HCT116 (cell line): Measurements from ENCODE around the gene A3GALT2. TPM values are rescaled to one million over a fixed set of nuclear protein-coding genes. Genes with fewer than 3 reads are reported as not detected.

Experiments
- ATAC-seq: fragments of 200-7000 bp; cut with Tn5 transposase; 2 replicates; pipeline ENCODE4 v1.9.1; 2020; ENCODE audit warnings: mild to moderate bottlenecking, moderate library complexity
- BruUV-seq: library from RNA; stranded (reverse); fragments of 400-500 nt; replicated peaks from 2 replicates; lab custom pipeline; 2021; lab: Mats Ljungman, UMichigan
- CTCF ChIA-PET: fragments of 300-600 bp; sonication (Branson Sonifier 250); formaldehyde crosslinking; loops from one replicate; lab custom pipeline; 2021; ENCODE audit warnings: antibody characterized with exemption; lab: Charles Lee
- POLR2A ChIA-PET: fragments of 300-600, 350-600 bp; sonication (Branson Sonifier 250); formaldehyde crosslinking; loops from one replicate; lab custom pipeline; 2021; ENCODE audit warnings: antibody characterized with exemption; lab: Charles Lee
- RAD21 ChIA-PET, 2 experiments: fragments of 300-600 bp; sonication (Branson Sonifier 250); formaldehyde crosslinking; loops; one replicate each; lab custom pipeline; 2023; ENCODE audit warnings: low total read pairs in 2 of 2; ENCODE audit not compliant: uncharacterized antibody in 2 of 2, unreplicated experiment in 2 of 2, low non-redundant PET in 1 of 2; lab: Charles Lee
- DNase-seq: peaks from one replicate; pipeline ENCODE4 v3.0.0-alpha.2; 2010; ENCODE audit warnings: low read depth, low spot score
- H2AFZ ChIP-seq: fragments of 200-600 bp; shearing (Covaris generic), sonication (generic); 2 replicates; pipeline ENCODE4 v1.6.1; 2017; ENCODE audit warnings: low read depth, mixed run types, mixed read lengths, antibody characterized with exemption, low read length; ENCODE audit not compliant: poor library complexity, severe bottlenecking
- H3K27ac ChIP-seq: 2 replicates; pipeline ENCODE4 v1.5.1; 2012; ENCODE audit warnings: low read depth, low read length
- H3K27me3 ChIP-seq: fragments of 200-600 bp; sonication (generic); 2 replicates; pipeline ENCODE4 v1.6.1; 2016; ENCODE audit warnings: mixed run types, low read length, mixed read lengths; ENCODE audit not compliant: insufficient read depth
- H3K36me3 ChIP-seq, 2 experiments: fragments of 200-500 bp in 1 of 2; fragments of 200-600 bp in 1 of 2; sonication (Bioruptor generic) in 1 of 2; sonication (generic) in 1 of 2; 2 replicates each; pipeline versions ENCODE4 v1.5.1 to v1.6.1; 2014 to 2016; ENCODE audit warnings: low read length in 2 of 2, inconsistent platforms in 1 of 2, mixed read lengths in 1 of 2, mixed run types in 1 of 2; ENCODE audit not compliant: insufficient read depth in 2 of 2, control insufficient read depth in 1 of 2
- H3K4me1 ChIP-seq, 2 experiments: fragments of 200-600 bp in 1 of 2; sonication (generic) in 1 of 2; 2 replicates each; pipeline versions ENCODE4 v1.5.1 to v1.6.1; 2012 to 2017; ENCODE audit warnings: low read length in 2 of 2, inconsistent platforms in 1 of 2, mild to moderate bottlenecking in 1 of 2, mixed read lengths in 1 of 2, mixed run types in 1 of 2, moderate library complexity in 1 of 2; ENCODE audit not compliant: insufficient read depth in 2 of 2, control insufficient read depth in 1 of 2
- H3K4me2 ChIP-seq: fragments of 200-600 bp; sonication (generic); 2 replicates; pipeline ENCODE4 v1.6.1; 2017; ENCODE audit warnings: mixed run types, low read length, mixed read lengths
- H3K4me3 ChIP-seq, 2 experiments: fragments of 200-600 bp in 1 of 2; sonication (generic) in 1 of 2; replicated peaks in 1 of 2; 2 replicates each; pipeline ENCODE4 v1.5.1; 2011 to 2016; ENCODE audit warnings: low read length in 2 of 2, control low read depth in 1 of 2, low read depth in 1 of 2, mild to moderate bottlenecking in 1 of 2, mixed read lengths in 1 of 2, mixed run types in 1 of 2
- H3K79me2 ChIP-seq: fragments of 200-600 bp; sonication (generic); 2 replicates; pipeline ENCODE4 v1.6.1; 2017; ENCODE audit warnings: mild to moderate bottlenecking, mixed run types, low read length, moderate library complexity, mixed read lengths; ENCODE audit not compliant: insufficient read depth
- H3K9ac ChIP-seq: fragments of 200-600 bp; sonication (generic); 2 replicates; pipeline ENCODE4 v1.6.1; 2016; ENCODE audit warnings: low read length, mixed read lengths
- H3K9me2 ChIP-seq: fragments of 200-600 bp; sonication (generic), shearing (Covaris generic); 2 replicates; pipeline ENCODE4 v1.6.1; 2017; ENCODE audit warnings: mixed run types, mild to moderate bottlenecking, moderate library complexity; ENCODE audit not compliant: insufficient read depth
- H3K9me3 ChIP-seq, 2 experiments: fragments of 200-500 bp in 1 of 2; fragments of 200-600 bp in 1 of 2; sonication (Bioruptor generic) in 1 of 2; sonication (generic) in 1 of 2; 2 replicates each; pipeline ENCODE4 v1.6.1; 2014 to 2017; ENCODE audit warnings: low read length in 2 of 2, mixed read lengths in 2 of 2, inconsistent platforms in 1 of 2, low read depth in 1 of 2, mild to moderate bottlenecking in 1 of 2, mixed run types in 1 of 2, moderate library complexity in 1 of 2; ENCODE audit not compliant: control insufficient read depth in 1 of 2, insufficient read depth in 1 of 2
- H4K20me1 ChIP-seq: fragments of 200-600 bp; sonication (generic), shearing (Covaris generic); 2 replicates; pipeline ENCODE4 v1.6.1; 2017; ENCODE audit warnings: mixed run types, mild to moderate bottlenecking, moderate library complexity; ENCODE audit not compliant: insufficient read depth
- ATF3 ChIP-seq: IDR thresholded peaks from 2 replicates; pipeline ENCODE4 v1.6.1; 2012
- CBX3 ChIP-seq: IDR thresholded peaks from 2 replicates; pipeline ENCODE4 v1.6.1; 2012; ENCODE audit warnings: low read depth
- CEBPB ChIP-seq: IDR thresholded peaks from 2 replicates; pipeline ENCODE4 v1.6.1; 2012; ENCODE audit warnings: low read depth
- ELF1 ChIP-seq: IDR thresholded peaks from 2 replicates; pipeline ENCODE4 v1.6.1; 2012; ENCODE audit warnings: low read depth, borderline replicate concordance
- EZH2 ChIP-seq: fragments of 200-600 bp; sonication (generic); IDR thresholded peaks from 2 replicates; pipeline ENCODE4 v1.6.1; 2017; ENCODE audit warnings: antibody characterized with exemption, mixed run types
- FOSL1 ChIP-seq: IDR thresholded peaks from 2 replicates; pipeline ENCODE4 v1.6.1; 2012; ENCODE audit warnings: low read depth
- POLR2A ChIP-seq: IDR thresholded peaks from 2 replicates; pipeline ENCODE4 v1.7.0; 2011; ENCODE audit warnings: borderline replicate concordance; ENCODE audit not compliant: insufficient read depth, insufficient read length; ENCODE audit errors: extremely low read depth
- POLR2AphosphoS5 ChIP-seq: IDR thresholded peaks from 2 replicates; pipeline ENCODE4 v1.6.1; 2011; ENCODE audit warnings: mild to moderate bottlenecking, low read depth, low read length, moderate library complexity
- SIN3A ChIP-seq: IDR thresholded peaks from 2 replicates; pipeline ENCODE4 v1.6.1; 2012; ENCODE audit warnings: low read depth
- SP1 ChIP-seq: IDR thresholded peaks from 2 replicates; pipeline ENCODE4 v1.6.1; 2012; ENCODE audit warnings: low read depth
- SRF ChIP-seq: IDR thresholded peaks from 2 replicates; pipeline ENCODE4 v1.6.1; 2012; ENCODE audit warnings: low read depth
- TCF7L2 ChIP-seq: IDR thresholded peaks from 2 replicates; pipeline ENCODE4 v1.7.0; 2011; ENCODE audit warnings: borderline replicate concordance, inconsistent platforms; ENCODE audit not compliant: insufficient read depth, insufficient read length; ENCODE audit errors: extremely low read depth
- YY1 ChIP-seq: IDR thresholded peaks from 2 replicates; pipeline ENCODE4 v1.6.1; 2011; ENCODE audit warnings: low read length, low read depth, moderate library complexity, mild to moderate bottlenecking; ENCODE audit not compliant: insufficient replicate concordance; ENCODE audit errors: extremely low read depth
- ZNF274 ChIP-seq: fragments of 200-500 bp; sonication (Bioruptor generic); IDR thresholded peaks from 2 replicates; pipeline ENCODE4 v1.6.1; 2014; ENCODE audit warnings: mild to moderate bottlenecking, low read depth, low read length, inconsistent platforms
- intact Hi-C: fragments of 100-400 bp; cut with micrococcal nuclease; formaldehyde crosslinking; loops from 2 replicates; pipeline ENCODE4 v1.10.0; 2022
- total RNA-seq: library from RNA; stranded (reverse); gene quantifications from one replicate; pipeline ENCODE4 v1.2.1, GENCODE V29; 2021; ENCODE audit not compliant: unreplicated experiment
- TF ChIP-seq, protein P1 (sequence below): IDR thresholded peaks from 2 replicates; pipeline ENCODE4 v1.6.1; 2012; ENCODE audit warnings: low read depth

A3GALT2 gene
- total RNA-seq, 1 experiment from 2014 or later: not detected

DNA sequence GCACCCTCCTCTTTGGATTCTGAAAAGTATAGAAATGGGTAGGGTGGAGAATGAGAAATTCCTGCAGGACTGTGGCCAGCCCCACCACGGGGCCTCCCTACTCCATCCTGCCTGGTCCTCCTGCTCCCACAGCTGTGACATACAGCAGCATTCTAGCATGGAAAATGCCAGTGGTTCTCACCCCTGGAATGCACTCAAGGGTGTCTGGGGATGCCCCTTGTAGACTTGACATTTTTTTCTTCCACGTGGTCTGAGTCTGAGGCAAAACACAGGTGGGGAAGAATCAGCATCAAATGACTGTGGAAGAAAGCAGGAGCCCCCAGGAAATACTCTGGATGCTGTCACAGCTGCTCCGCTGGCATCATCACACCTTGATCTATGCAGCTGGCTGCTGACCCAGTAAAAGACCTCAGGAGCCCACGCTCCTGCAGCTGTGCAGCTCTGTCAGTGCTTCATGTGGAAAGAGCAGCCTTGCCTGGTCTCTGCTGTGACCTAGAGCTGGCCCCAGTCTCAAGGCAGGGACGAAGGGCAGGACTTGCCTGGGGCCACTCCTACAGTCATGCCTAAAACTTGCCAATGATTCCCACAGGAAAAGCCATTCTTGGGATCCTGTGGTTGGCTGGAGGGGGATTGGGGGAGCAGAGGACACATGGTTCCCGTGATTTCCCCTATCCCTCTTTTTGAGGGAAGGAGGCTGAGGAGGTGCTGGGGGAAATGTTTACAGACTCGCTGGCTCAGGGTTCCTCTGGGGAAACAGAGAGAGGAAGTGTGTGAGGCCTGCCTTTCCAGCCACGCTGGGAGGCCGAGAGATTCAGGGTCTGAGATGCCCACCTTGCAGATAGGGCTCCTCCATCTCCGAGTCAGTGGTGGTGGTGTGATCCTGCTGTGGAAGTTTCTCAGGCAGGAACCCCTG lies 10.8 kb upstream of the A3GALT2 start:
- POLR2A ChIA-PET: no interaction called here
- H3K36me3 ChIP-seq: peaks cover 81 to 82% of the 10 kb centered on the region in 2 experiments
- H3K9me3 ChIP-seq: no peaks in the 10 kb centered on the region
- peaks cover 58% of the 10 kb centered on the region for H3K79me2 ChIP-seq
- peaks cover 3% of the 10 kb centered on the region; the same call in 1 of the 2 replicates for H4K20me1 ChIP-seq
- H3K27me3 ChIP-seq: no peaks in the 10 kb centered on the region
- no peak for ATAC-seq
- RAD21 ChIA-PET: no interaction called here
- no peak overlapping the region for H3K9ac ChIP-seq
- intact Hi-C loops: no loop called here
- H3K4me2 ChIP-seq: no peak overlapping the region
- TF ChIP-seq CBX3 (no peak), SIN3A (no peak), SP1 (no peak), POLR2AphosphoS5 (no peak), ELF1 (no peak)
- no peak for DNase-seq
- CTCF ChIA-PET: no interaction called here
- BruUV-seq: no TSS peak
- no peaks in the 10 kb centered on the region for H3K9me2 ChIP-seq
- H3K27ac ChIP-seq: no peak overlapping the region
- no peak overlapping the region for H3K4me3 ChIP-seq
- no peaks in the 10 kb centered on the region for H3K4me1 ChIP-seq
- H2AFZ ChIP-seq: no peak overlapping the region

DNA sequence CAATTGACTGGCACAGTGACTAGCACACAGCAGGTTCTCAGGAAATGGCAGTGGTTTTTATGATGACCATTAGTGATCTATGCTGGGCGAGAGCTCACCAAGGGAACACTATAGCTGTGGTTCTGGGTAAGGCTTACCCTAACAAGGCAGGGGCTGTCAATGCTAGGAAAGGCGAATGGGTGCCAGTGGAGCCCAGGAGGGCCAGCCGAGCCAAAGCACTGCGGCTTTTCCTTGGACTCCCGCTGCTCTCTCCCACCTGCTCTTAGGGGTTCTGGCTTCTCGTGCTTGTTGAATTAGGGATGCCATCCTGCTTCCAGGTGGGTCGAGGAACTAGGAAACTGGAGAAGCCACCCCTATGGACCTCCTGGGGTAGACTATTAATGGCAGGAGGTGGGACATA lies 10.0 kb upstream of the A3GALT2 start:
- H4K20me1 ChIP-seq: peaks cover 3% of the 10 kb centered on the region; the same call in 1 of the 2 replicates
- intact Hi-C loops: no loop called here
- POLR2A ChIA-PET: no interaction called here

More for the DNA sequence above, 10.0 kb upstream of the A3GALT2 start:
- Histone ChIP-seq H3K4me2 (no peak overlapping the region), H3K9me3 (no peaks in the 10 kb centered on the region), H3K4me1 (no peaks in the 10 kb centered on the region), H3K27ac (no peak overlapping the region), H3K9ac (no peak overlapping the region), H2AFZ (no peak overlapping the region), H3K27me3 (no peaks in the 10 kb centered on the region), H3K36me3 (peaks cover 86 to 89% of the 10 kb centered on the region in 2 experiments), H3K9me2 (no peaks in the 10 kb centered on the region), H3K79me2 (peaks cover 50% of the 10 kb centered on the region), H3K4me3 (no peak overlapping the region)
- ATAC-seq (no peak), DNase-seq (no peak)
- TF ChIP-seq ATF3: no peak
- TF ChIP-seq ZNF274: no peak
- TF ChIP-seq, protein P1, sequence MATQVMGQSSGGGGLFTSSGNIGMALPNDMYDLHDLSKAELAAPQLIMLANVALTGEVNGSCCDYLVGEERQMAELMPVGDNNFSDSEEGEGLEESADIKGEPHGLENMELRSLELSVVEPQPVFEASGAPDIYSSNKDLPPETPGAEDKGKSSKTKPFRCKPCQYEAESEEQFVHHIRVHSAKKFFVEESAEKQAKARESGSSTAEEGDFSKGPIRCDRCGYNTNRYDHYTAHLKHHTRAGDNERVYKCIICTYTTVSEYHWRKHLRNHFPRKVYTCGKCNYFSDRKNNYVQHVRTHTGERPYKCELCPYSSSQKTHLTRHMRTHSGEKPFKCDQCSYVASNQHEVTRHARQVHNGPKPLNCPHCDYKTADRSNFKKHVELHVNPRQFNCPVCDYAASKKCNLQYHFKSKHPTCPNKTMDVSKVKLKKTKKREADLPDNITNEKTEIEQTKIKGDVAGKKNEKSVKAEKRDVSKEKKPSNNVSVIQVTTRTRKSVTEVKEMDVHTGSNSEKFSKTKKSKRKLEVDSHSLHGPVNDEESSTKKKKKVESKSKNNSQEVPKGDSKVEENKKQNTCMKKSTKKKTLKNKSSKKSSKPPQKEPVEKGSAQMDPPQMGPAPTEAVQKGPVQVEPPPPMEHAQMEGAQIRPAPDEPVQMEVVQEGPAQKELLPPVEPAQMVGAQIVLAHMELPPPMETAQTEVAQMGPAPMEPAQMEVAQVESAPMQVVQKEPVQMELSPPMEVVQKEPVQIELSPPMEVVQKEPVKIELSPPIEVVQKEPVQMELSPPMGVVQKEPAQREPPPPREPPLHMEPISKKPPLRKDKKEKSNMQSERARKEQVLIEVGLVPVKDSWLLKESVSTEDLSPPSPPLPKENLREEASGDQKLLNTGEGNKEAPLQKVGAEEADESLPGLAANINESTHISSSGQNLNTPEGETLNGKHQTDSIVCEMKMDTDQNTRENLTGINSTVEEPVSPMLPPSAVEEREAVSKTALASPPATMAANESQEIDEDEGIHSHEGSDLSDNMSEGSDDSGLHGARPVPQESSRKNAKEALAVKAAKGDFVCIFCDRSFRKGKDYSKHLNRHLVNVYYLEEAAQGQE: no peak
- TF ChIP-seq POLR2A: no peak
- TF ChIP-seq ELF1: no peak
- TF ChIP-seq FOSL1: no peak
- no peak for TF ChIP-seq TCF7L2
- no peak for TF ChIP-seq CEBPB
- no peak for TF ChIP-seq YY1
- no peak for TF ChIP-seq POLR2AphosphoS5
- no peak for TF ChIP-seq EZH2
- TF ChIP-seq SRF: no peak
- ChIA-PET CTCF (no interaction called here), RAD21 (no interaction called here)
- BruUV-seq: no TSS peak
